ENCODE data around the gene CERT1. TPM values are rescaled to one million over a fixed set of nuclear protein-coding genes. Genes with fewer than 3 reads are reported as not detected.

CERT1 gene
- total RNA-seq, 1 experiment from 2014 or later, result 50.2 TPM

DNA sequence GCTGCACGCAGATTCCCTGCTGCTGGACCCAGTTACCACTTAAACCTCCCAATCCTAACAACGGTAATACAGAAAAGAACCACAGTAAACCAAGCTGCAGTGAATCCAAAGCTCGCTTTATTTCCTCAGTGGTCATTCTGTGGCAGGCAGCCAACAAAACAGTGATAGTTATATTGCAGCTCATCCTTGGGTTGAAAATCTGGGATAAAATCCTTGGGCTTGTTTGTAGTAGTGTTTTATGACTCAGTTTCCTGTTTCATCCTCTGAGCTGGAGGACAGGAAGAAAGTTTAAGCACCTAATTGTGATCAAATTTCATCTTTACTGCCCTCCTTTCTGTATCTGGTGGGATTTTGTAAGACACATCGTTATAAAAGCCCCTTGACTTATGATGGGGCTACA, 143.0 kb downstream of the CERT1 start:
- Histone ChIP-seq H3K9me3 (ENCODE audit: control insufficient read depth, low read depth, low read length) (no peaks in the 10 kb centered on the region), H2BK120ac (ENCODE audit: low read depth, low read length, poor library complexity, severe bottlenecking) (no peak overlapping the region), H3T11ph (ENCODE audit: low read length) (no peak overlapping the region), H3K56ac (ENCODE audit: insufficient read length, low read depth, low read length) (no peak overlapping the region), H4K5ac (ENCODE audit: insufficient read length, low read depth, low read length) (no peak overlapping the region), H2BK12ac (ENCODE audit: insufficient read length, low read depth, low read length) (no peak overlapping the region), H2AFZ (ENCODE audit: low read length) (no peak overlapping the region), H3K27me3 (ENCODE audit: insufficient read depth, low read length) (no peaks in the 10 kb centered on the region), H3K4me1 (ENCODE audit: insufficient read depth, low read length) (no peaks in the 10 kb centered on the region), H3K27ac (ENCODE audit: insufficient read length, low read depth, low read length) (no peak overlapping the region), H2BK5ac (ENCODE audit: insufficient read length, low read length) (no peak overlapping the region), H3K23ac (ENCODE audit: insufficient read length, low read depth, low read length) (no peak overlapping the region), H2BK15ac (ENCODE audit: low read depth, low read length) (no peak overlapping the region), H3K79me2 (ENCODE audit: insufficient read depth, low read length) (no peaks in the 10 kb centered on the region), H3K79me1 (ENCODE audit: insufficient read depth, low read depth, low read length, poor library complexity, severe bottlenecking) (no peaks in the 10 kb centered on the region), H4K20me1 (ENCODE audit: control insufficient read depth, insufficient read depth, insufficient read length) (no peaks in the 10 kb centered on the region), H4K8ac (replicated peaks; ENCODE audit: insufficient read length, low read depth, low read length) (no peak overlapping the region), H2AK5ac (ENCODE audit: insufficient read length, low read length) (no peak overlapping the region), H3K4me2 (ENCODE audit: insufficient read depth, insufficient read length, low read length) (no peak overlapping the region), H3K14ac (ENCODE audit: insufficient read depth, low read length) (no peak overlapping the region), H3K4ac (ENCODE audit: low read depth, low read length) (no peak overlapping the region), H4K91ac (ENCODE audit: insufficient read length, low read depth, low read length) (no peak overlapping the region), H3K23me2 (ENCODE audit: insufficient read length, low read depth, low read length, poor library complexity, severe bottlenecking) (no peaks in the 10 kb centered on the region), H3K18ac (ENCODE audit: insufficient read length, low read depth, low read length) (no peak overlapping the region), H3K9ac (ENCODE audit: extremely low read depth, insufficient read length, low read length) (no peak overlapping the region), H2BK20ac (ENCODE audit: low read depth, low read length, poor library complexity, severe bottlenecking) (no peak overlapping the region)
- WGBS (ENCODE audit: extremely low coverage, insufficient read length, low lambda C conversion rate), result no CpG with 5 or more reads among the region's 4 CpGs
- H3K36me3 Mint-ChIP-seq (ENCODE audit: insufficient read depth in 1 of 3, low read depth in 3 of 3), result 0 out of 7 replicates have a peak, but pooled peaks cover 0 to 3% (median 0%) of the 10 kb centered on the region in 3 experiments
- TF ChIP-seq, protein P1, sequence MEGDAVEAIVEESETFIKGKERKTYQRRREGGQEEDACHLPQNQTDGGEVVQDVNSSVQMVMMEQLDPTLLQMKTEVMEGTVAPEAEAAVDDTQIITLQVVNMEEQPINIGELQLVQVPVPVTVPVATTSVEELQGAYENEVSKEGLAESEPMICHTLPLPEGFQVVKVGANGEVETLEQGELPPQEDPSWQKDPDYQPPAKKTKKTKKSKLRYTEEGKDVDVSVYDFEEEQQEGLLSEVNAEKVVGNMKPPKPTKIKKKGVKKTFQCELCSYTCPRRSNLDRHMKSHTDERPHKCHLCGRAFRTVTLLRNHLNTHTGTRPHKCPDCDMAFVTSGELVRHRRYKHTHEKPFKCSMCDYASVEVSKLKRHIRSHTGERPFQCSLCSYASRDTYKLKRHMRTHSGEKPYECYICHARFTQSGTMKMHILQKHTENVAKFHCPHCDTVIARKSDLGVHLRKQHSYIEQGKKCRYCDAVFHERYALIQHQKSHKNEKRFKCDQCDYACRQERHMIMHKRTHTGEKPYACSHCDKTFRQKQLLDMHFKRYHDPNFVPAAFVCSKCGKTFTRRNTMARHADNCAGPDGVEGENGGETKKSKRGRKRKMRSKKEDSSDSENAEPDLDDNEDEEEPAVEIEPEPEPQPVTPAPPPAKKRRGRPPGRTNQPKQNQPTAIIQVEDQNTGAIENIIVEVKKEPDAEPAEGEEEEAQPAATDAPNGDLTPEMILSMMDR (conservative IDR thresholded peaks at IDR 0.05), result no peak
- H3K4me3 Mint-ChIP-seq, result no peak overlapping the region
- no peaks in the 10 kb centered on the region for H3K9me3 Mint-ChIP-seq
- no peaks in the 10 kb centered on the region; the same call in 1 of the 2 replicates for H3K27me3 Mint-ChIP-seq (ENCODE audit: low read depth)
- no peak overlapping the region for H3K27ac Mint-ChIP-seq
- DNase-seq, result no peak
- peaks cover 14 to 17% of the 10 kb centered on the region in 2 experiments for H3K4me1 Mint-ChIP-seq

Measured in H9 (cell line).